Mammary epithelial cell (primary cell): ENCODE results near the gene DDAH1.

Source experiments
- CTCF ChIP-seq, 2 donors: IDR thresholded peaks in 1 of 2; conservative IDR thresholded peaks in 1 of 2; 2 replicates each; pipeline ENCODE4 v1.5.1; 2011 to 2012; ENCODE audit warnings: inconsistent platforms in 2 of 2, low read length in 2 of 2, mild to moderate bottlenecking in 2 of 2, control low read depth in 1 of 2, low read depth in 1 of 2; ENCODE audit not compliant: insufficient read depth in 1 of 2; ENCODE audit errors: extremely low read depth in 1 of 2
- EZH2 ChIP-seq: IDR thresholded peaks from 2 replicates; pipeline ENCODE4 v1.6.1; 2012; ENCODE audit warnings: low read length, inconsistent platforms, borderline replicate concordance

- no peak for TF ChIP-seq CTCF (conservative IDR thresholded peaks at IDR 0.05 in 1 of 2, IDR thresholded peaks at IDR 0.05 in 1 of 2; ENCODE audit: extremely low read depth in 1 of 2, insufficient read depth in 1 of 2, low read depth in 1 of 2, low read length in 2 of 2)
- no peak for TF ChIP-seq EZH2
These were observed 39.5 kb upstream of the DDAH1 start for GRCh38 chr1:85504417-85504816.
